K562 (cell line): ENCODE results near the gene CCR7. TPM values are rescaled to one million over a fixed set of nuclear protein-coding genes. Genes with fewer than 3 reads are reported as not detected.

Experiments
- CEBPZ ChIP-seq: fragments of 150-350 bp; IDR thresholded peaks from 2 replicates; pipeline ENCODE4 v1.6.1; 2014; ENCODE audit warnings: low read depth, mild to moderate bottlenecking, low read length, borderline replicate concordance
- CTCFL ChIP-seq: IDR thresholded peaks from 2 replicates; pipeline ENCODE4 v1.6.1; 2011; ENCODE audit warnings: borderline replicate concordance, low read depth, mild to moderate bottlenecking, moderate library complexity, low read length; ENCODE audit not compliant: insufficient read depth, poor library complexity, severe bottlenecking
- MTA2 ChIP-seq: fragments of 450-650 bp; IDR thresholded peaks from 2 replicates; pipeline ENCODE4 v1.6.1; 2016; ENCODE audit warnings: low read depth
- NR2C1 ChIP-seq, 2 experiments: fragments of 450-650 bp; IDR thresholded peaks; 2 replicates each; pipeline ENCODE4 v1.6.1; 2017; ENCODE audit warnings: mild to moderate bottlenecking in 2 of 2, antibody characterized with exemption in 1 of 2, inconsistent platforms in 1 of 2, missing compliant biosample characterization in 1 of 2, missing genetic modification characterization in 1 of 2
- NR2C2 ChIP-seq, 2 experiments: fragments of 200-800 bp in 1 of 2; sonication (Bioruptor generic) in 1 of 2; sonication (generic) in 1 of 2; formaldehyde crosslinking in 1 of 2; IDR thresholded peaks; 2 replicates each; pipeline versions ENCODE4 v1.6.1 to v1.8.0; 2016 to 2022; ENCODE audit warnings: mild to moderate bottlenecking in 1 of 2, missing compliant biosample characterization in 1 of 2, missing genetic modification characterization in 1 of 2, missing genetic modification reagents in 1 of 2
- PYGO2 ChIP-seq: fragments of 450-650 bp; IDR thresholded peaks from 2 replicates; pipeline ENCODE4 v1.6.1; 2016; ENCODE audit warnings: mild to moderate bottlenecking, missing genetic modification characterization, moderate library complexity, missing compliant biosample characterization
- SIX5 ChIP-seq, 2 experiments: IDR thresholded peaks; 2 replicates each; pipeline ENCODE4 v1.6.1; 2011; ENCODE audit warnings: low read length in 2 of 2, borderline replicate concordance in 1 of 2, low read depth in 1 of 2, mild to moderate bottlenecking in 1 of 2, moderate library complexity in 1 of 2; ENCODE audit not compliant: insufficient read depth in 1 of 2
- THRAP3 ChIP-seq: fragments of 450-650 bp; IDR thresholded peaks from 2 replicates; pipeline ENCODE4 v1.6.1; 2016; ENCODE audit warnings: mild to moderate bottlenecking, inconsistent platforms, borderline replicate concordance
- YY1 ChIP-seq, 3 experiments: IDR thresholded peaks; 2 replicates each; pipeline ENCODE4 v1.6.1; 2011; ENCODE audit warnings: low read length in 2 of 3, mild to moderate bottlenecking in 2 of 3, moderate library complexity in 2 of 3, borderline replicate concordance in 1 of 3, control low read depth in 1 of 3, low read depth in 1 of 3; ENCODE audit not compliant: insufficient read depth in 3 of 3, insufficient replicate concordance in 2 of 3, control insufficient read depth in 1 of 3, insufficient read length in 1 of 3; ENCODE audit errors: extremely low read depth in 1 of 3
- ZBTB49 ChIP-seq: sonication (generic); formaldehyde crosslinking; IDR thresholded peaks from 2 replicates; pipeline ENCODE4 v1.8.0; 2022; ENCODE audit warnings: missing genetic modification reagents, mild to moderate bottlenecking, borderline replicate concordance
- ZNF143 ChIP-seq: sonication (generic); formaldehyde crosslinking; IDR thresholded peaks from 2 replicates; pipeline ENCODE4 v1.9.0; 2022; ENCODE audit warnings: mild to moderate bottlenecking, missing genetic modification reagents
- polyA plus RNA-seq, 8 experiments: library from polyadenylated mRNA; depleted of rRNA in 4 of 8; stranded (reverse) in 5 of 8; unstranded in 3 of 8; fragments of >200 nt; fragmentation: Nextera tagmentation in 2 of 8; fragmentation: Illumina TruSeq in 1 of 8; extraction: Ambion mirVana in 2 of 8; extraction: Trizol in 1 of 8; gene quantifications; 2 replicates each; pipeline versions ENCODE4 v1.2.1 to v1.2.3, GENCODE V29; 2011 to 2014; ENCODE audit warnings: inconsistent platforms in 1 of 8, missing spikeins in 1 of 8
- total RNA-seq, 7 experiments: library from RNA; depleted of rRNA in 6 of 7; stranded (reverse); fragments of >200 nt in 6 of 7; fragmentation: Illumina TruSeq in 2 of 7; extraction: Trizol in 2 of 7; gene quantifications; 2 replicates each; pipeline versions ENCODE4 v1.2.1 to v1.2.3, GENCODE V29; 2011 to 2021; ENCODE audit warnings: low replicate concordance in 1 of 7
- TF ChIP-seq, protein P1 (sequence below): fragments of 250-450 bp; sonication (Bioruptor Pico); IDR thresholded peaks from 2 replicates; pipeline ENCODE4 v1.5.0; 2021
- TF ChIP-seq, protein P2 (sequence below): IDR thresholded peaks from 2 replicates; pipeline ENCODE4 v1.6.1; 2014; ENCODE audit warnings: antibody characterized with exemption

CCR7 gene
- total and polyA plus RNA-seq, 9 of the 15 experiments (the other 6 are each of a cell fraction or from before 2014, with no cell fraction given): 0.14 to 1.4 (median 0.56) TPM

DNA sequence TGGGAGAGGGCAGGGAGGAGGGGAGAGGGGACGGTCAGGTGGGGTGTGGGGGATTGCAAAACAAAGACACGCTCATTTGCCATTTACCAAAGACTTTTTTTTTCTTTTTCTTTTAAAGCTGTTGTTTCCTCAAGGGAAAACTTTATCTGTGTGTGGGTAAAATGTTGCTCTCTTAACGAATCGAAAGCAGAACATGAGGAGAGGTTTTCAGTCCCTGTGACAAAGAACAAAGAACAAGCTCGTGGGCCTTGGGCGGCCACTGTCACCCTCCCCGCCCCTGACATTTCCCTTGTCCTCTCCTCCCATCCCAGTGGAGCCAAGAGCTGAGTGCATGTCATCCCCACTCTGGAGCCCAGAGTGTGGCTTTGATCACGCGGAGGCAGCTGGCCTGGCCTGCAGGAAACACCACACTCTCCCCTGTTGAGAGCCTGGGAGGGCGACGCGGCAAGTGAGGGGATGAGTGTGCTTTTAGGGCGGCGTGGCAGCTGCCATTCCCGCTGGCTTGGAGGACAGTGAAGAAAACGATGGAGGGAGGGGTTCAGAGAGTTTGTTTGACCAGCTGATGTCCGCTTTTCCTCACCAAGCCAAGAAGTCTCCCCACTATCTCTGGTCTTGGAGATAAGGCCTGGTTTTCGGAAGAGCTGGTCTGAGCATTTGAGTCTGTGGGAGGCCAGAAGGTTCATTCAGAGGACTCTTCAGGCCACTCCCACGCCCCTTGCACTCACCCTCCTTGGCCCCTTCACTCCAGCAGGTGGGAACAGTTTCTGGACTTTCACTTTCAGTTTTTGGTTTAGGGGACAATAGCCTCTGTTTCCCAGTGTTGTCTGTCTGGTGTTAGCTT lies 11.4 kb downstream of the CCR7 start (continued):
- no peak for TF ChIP-seq THRAP3
- TF ChIP-seq NR2C2 (CRISPR knock-in tag; IDR thresholded peaks at IDR 0.05): no peak
- TF ChIP-seq NR2C2 (tag; IDR thresholded peaks at IDR 0.05): peak; percentile 54
- peak; percentile 80 for TF ChIP-seq MTA2
- TF ChIP-seq ZNF143 (CRISPR knock-in tag): no peak
- TF ChIP-seq ZBTB49 (CRISPR knock-in tag): no peak
- TF ChIP-seq CTCFL: no peak
- no peak for TF ChIP-seq CEBPZ
- TF ChIP-seq, protein P1, sequence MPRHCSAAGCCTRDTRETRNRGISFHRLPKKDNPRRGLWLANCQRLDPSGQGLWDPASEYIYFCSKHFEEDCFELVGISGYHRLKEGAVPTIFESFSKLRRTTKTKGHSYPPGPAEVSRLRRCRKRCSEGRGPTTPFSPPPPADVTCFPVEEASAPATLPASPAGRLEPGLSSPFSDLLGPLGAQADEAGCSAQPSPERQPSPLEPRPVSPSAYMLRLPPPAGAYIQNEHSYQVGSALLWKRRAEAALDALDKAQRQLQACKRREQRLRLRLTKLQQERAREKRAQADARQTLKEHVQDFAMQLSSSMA: no peak
- TF ChIP-seq, protein P2, sequence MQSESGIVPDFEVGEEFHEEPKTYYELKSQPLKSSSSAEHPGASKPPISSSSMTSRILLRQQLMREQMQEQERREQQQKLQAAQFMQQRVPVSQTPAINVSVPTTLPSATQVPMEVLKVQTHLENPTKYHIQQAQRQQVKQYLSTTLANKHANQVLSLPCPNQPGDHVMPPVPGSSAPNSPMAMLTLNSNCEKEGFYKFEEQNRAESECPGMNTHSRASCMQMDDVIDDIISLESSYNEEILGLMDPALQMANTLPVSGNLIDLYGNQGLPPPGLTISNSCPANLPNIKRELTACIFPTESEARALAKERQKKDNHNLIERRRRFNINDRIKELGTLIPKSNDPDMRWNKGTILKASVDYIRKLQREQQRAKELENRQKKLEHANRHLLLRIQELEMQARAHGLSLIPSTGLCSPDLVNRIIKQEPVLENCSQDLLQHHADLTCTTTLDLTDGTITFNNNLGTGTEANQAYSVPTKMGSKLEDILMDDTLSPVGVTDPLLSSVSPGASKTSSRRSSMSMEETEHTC: no peak
- no peak for TF ChIP-seq SIX5 (IDR thresholded peaks at IDR 0.05; ENCODE audit: borderline replicate concordance in 1 of 2, insufficient read depth in 1 of 2, low read depth in 1 of 2, low read length in 2 of 2)
- TF ChIP-seq PYGO2 (tag): no peak
- TF ChIP-seq NR2C1 (IDR thresholded peaks at IDR 0.05): no peak
- no peak; the same call in 1 of the 2 replicates for TF ChIP-seq NR2C1 (tag; IDR thresholded peaks at IDR 0.05)
- peak in 2 of 3 experiments; percentile 10 to 46 for TF ChIP-seq YY1 (IDR thresholded peaks at IDR 0.05; ENCODE audit: borderline replicate concordance in 1 of 3, control insufficient read depth in 1 of 3, extremely low read depth in 1 of 3, insufficient read depth in 3 of 3, insufficient read length in 1 of 3, insufficient replicate concordance in 2 of 3, low read depth in 1 of 3, low read length in 2 of 3)
